GM12878 (cell line): ENCODE measurements around the gene KIF22.

Experiments used
- EZH2 ChIP-seq: IDR thresholded peaks from 2 replicates; pipeline ENCODE4 v1.6.1; 2012; ENCODE audit warnings: low read depth, mild to moderate bottlenecking, control low read depth, inconsistent platforms, low read length, borderline replicate concordance; ENCODE audit not compliant: control insufficient read depth
- MTA2 ChIP-seq: fragments of 450-650 bp; IDR thresholded peaks from 2 replicates; pipeline ENCODE4 v1.6.1; 2016; ENCODE audit warnings: low read depth, mild to moderate bottlenecking, moderate library complexity
- NR2C2 ChIP-seq: IDR thresholded peaks from 2 replicates; pipeline ENCODE4 v1.6.1; 2011; ENCODE audit warnings: borderline replicate concordance, low read depth; ENCODE audit not compliant: control insufficient read depth, insufficient read length
- SIN3A ChIP-seq: IDR thresholded peaks from 2 replicates; pipeline ENCODE4 v1.6.1; 2012; ENCODE audit warnings: low read depth, low read length, improper control_type of control experiment

GRCh38 chr16:29811896-29812665 is 21.5 kb downstream of the KIF22 start, which contains the start of gene PRRT2:
- TF ChIP-seq MTA2 (no peak), SIN3A (no peak), NR2C2 (no peak), EZH2 (no peak)
